GM12801 (cell line): Measurements from ENCODE around the gene RPL32.

Source experiments
- TF ChIP-seq, protein P1 (sequence below): IDR thresholded peaks from one replicate; pipeline ENCODE4 v1.5.1; 2011; ENCODE audit warnings: control low read depth; ENCODE audit not compliant: insufficient read length; ENCODE audit errors: extremely low read depth

RPL32 gene

DNA sequence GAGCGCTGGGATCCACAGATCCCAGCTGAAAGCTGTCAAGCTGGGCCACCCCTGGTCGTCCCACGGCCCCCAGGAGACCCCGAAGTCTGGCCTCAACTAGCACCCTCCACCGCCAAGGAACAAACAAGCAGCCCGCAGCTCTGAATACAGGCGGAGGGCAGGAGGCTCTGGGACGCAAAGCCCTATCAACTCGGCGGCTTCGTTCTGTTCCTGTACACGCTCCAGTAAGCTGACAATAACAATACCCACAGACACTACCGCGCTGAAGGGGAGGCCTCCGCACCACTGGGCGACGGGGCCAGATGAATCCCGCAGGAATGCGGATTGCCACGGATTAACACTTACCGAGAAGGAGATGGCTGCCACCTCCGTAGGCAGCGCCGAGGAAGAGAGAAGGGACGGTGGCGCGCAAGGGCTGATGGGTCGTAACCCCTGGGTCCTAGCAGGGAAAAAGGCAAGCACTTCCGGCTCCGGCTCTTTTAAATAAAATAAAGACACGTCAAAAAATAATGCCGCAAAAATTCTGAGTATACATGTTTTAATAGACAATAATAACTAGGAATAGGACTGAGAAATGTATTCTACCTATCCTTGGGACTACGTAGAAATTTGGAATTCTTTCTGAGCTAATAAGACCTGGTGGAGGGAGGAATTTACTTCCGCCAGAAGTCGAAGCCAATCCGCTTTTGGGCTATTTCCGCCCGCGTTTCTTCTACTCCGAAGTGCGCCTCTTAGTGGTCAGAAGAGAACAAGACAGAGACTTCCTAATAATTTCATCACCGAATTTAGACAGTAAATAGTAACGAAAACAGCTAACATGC is at the start of gene RPL32:
TSS of gene RPL32 (minus strand) at position 417 of the 821 bp plus-strand sequence. CDS start 1,328 bp downstream, outside the sequence.
- TF ChIP-seq, protein P1, sequence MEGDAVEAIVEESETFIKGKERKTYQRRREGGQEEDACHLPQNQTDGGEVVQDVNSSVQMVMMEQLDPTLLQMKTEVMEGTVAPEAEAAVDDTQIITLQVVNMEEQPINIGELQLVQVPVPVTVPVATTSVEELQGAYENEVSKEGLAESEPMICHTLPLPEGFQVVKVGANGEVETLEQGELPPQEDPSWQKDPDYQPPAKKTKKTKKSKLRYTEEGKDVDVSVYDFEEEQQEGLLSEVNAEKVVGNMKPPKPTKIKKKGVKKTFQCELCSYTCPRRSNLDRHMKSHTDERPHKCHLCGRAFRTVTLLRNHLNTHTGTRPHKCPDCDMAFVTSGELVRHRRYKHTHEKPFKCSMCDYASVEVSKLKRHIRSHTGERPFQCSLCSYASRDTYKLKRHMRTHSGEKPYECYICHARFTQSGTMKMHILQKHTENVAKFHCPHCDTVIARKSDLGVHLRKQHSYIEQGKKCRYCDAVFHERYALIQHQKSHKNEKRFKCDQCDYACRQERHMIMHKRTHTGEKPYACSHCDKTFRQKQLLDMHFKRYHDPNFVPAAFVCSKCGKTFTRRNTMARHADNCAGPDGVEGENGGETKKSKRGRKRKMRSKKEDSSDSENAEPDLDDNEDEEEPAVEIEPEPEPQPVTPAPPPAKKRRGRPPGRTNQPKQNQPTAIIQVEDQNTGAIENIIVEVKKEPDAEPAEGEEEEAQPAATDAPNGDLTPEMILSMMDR: no peak

DNA sequence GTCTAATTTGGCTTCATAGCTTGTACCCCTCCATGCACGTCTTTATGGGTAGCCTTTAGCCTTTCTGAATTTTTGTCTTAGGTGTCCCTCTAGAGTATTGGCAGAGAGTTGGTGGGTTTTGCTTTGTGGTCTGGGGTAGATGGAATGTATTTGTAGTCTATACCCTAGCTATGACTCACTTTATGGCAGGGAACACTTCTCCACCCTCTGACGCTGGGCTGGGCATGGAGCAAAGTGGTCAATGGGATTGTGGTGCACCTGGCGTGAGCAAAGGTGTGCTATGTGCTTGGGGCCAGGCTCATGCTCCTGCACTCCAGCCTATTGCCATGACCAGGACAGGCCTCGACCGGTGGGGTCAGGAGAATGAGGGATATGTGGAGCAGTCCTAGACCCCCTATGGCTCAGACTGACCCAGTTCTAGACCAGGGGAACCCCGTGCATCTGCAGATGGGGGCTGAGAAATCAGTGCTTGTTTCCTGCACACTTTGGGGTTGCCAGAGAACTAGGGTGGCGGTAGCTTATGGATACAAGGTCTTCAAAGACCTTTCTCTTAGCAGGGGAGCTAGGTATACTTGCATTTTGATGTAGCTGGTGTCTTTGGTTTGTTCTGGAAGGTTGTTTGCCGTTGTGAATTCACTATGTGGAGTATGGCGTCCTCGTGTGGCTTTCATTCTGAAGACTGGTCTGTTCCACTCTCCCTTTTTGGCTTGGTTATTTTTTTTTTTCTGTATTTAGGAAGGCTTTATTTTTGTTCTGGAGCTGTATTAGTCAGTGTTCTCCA is 49.4 kb upstream of the RPL32 start:
- TF ChIP-seq, protein P1: no peak

DNA sequence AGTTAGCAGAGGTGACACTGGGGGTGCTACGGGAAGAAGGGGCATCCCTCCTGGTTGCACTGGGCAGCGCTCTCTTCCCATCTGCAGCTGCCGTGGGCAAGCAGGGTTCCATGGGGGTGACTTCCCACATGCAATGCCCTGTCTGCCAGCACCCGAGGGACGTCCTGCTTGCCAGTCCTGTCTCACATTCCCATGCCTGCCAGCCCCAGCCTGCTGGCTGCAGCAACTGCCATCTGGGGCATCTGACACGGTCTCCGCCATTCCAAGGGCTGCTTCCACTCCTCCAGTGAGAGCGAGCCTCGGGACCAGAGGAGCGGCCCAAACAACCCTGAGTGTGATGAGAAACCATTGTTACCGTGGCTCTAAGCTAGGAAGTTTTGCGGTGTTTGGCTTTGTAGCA is 45.4 kb upstream of the RPL32 start:
- TF ChIP-seq, protein P1: no peak

DNA sequence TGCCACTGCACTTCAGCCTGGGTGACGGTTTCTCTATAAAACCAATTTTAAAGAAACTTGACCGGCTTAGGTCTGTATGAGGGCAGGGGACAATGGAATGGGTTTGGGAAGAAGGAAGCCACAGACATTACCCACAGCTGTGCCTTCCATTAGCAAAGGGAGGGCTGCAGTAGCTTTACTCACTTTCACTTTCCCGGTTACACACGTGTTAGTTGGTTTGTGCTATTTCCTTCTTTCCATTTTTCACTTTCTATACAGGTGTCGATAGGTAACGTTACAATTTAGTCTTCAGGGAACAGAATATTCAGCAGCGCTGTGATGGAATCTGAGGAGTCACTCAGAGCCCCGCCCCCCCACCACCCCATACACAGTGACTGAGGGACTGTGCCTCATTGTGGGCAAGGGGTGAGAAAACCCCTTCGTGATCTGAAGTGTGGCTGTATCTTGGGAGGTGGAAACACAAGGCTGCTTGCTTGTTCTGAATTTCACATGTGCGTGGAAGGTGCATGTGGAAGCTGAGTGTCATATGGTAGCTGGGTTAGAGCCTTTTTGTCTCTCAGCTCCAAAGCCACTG is 44.8 kb upstream of the RPL32 start:
- TF ChIP-seq, protein P1: no peak

DNA sequence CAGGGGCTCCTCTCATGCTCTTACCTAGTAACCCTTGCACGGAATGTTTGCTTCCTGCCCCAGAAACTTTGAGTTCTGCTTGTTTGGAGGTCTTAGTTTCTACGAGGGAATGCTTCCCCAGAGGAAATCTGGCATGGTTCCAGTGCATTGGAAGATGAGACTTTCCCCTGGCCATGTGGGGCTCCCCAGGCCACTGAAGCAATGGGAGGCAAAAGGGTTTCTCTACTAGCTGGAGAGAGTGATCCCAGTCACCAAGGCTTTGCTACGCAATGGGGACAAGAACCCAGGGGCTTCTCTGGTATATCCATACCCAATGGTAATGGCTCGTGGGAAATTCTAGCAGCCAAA is 44.2 kb upstream of the RPL32 start:
- TF ChIP-seq, protein P1: no peak

DNA sequence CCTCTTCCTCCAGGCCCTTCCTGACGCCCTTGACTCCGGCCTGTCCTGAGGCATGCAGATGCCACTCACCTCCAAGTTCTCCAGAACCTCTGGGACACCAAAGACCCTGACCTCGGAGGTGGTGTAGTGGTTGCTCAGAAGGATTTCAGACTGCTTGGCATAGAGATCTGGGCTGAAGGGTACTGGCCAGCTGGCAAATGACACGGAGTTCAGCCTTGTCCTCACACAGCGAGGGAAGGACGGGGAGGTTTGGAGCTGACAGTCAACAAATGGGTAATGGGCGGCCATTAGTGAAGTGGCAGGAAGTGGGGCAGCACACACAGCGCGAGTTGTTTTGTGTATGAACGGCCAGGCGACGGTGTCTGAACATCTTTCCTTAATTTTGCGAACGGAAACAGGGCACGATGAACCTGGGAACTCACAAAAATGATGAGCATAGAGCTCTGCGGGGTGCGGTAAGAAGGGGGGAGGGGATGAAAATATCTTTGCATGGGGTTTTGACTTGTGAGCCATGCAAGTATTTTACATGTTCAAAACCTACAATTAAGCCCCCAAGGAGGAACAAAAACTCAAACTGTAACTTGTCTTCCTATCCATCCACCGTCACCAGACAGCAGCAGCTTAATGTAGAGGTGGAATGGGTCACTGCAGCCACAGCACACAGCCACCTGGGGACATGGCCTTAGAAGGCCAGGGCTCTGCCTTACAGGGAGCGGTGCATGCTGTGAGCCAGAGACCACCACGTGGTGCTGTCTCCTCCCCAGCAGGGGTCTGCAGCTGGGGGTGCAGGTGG is 43.6 kb upstream of the RPL32 start:
- TF ChIP-seq, protein P1: no peak
